ENCODE results near the gene GSG1L. TPM values are rescaled to one million over a fixed set of nuclear protein-coding genes. Genes with fewer than 3 reads are reported as not detected.
A peak's percentile ranks its signal among the peaks of the same experiment; 100 is the strongest.

Gene GSG1L
- total RNA-seq, 8 experiments from 2014 or later = 0.25 to 1.5 (median 0.74) TPM

DNA sequence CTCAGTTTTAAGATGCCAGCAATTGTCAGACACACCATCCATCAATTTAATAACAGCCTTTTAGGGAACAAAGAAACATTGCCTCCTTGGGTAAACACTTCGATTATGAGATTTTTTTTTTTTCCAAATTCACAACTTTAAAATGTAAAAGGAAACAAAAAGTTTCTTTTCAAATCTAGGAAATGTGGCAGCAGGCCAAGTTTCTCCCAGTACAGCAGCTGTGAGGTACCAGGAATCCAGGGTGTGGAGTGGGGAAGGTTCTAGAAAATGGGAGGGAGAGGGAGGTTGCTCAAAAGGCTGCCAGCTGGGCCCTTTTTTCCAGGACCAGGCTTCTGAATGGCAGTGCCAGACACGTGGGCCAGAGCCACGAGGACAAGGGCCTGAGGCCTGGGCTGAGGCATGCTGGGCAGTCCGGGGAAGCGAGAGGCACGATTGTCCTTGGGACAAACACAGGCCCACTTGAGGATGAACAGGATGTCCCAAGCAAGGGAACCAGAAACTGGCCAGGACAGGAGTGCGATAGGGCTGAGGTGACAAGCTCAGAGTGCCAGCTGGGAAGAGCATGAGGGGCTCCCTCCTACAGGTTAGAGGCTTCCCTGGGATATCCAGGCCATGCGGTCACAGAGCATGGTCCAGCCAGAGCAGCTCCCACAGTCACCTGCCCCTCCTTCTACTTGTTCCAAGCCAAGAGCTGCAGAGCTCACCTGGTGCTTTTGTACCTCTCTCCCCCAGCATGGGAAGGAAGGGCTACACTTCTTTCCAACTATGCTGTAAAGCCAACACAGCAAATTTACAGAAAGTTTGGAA lies 298.4 kb downstream of the GSG1L start:
- Histone ChIP-seq H3K4me1 (replicated peaks in 1 of 2) (peaks cover 11 to 25% of the 10 kb centered on the region in 2 donors), H3K27ac (no peak overlapping the region), H3K4me3 (no peak overlapping the region)
- in situ Hi-C loops (cut with MboI; ENCODE audit: low pct_unique_long_range_greater_than_20kb in 2 of 9, low sequenced_read_pairs in 9 of 9, unreplicated experiment in 9 of 9) = no loop called here
- 8 to 100% (median 76%) methylated on average over 1 to 7 of the region's 8 CpGs; no CpG with 5 or more reads in 1 of the 10 experiments for WGBS, 10 experiments
- peak in 2 of 8 experiments; percentile 33 to 46 for ATAC-seq (replicated peaks in 6 of 8)

- Histone ChIP-seq H3K4me3 (no peak overlapping the region), H3K27ac (no peak overlapping the region), H3K4me1 (replicated peaks in 1 of 2) (peaks cover 11 to 25% of the 10 kb centered on the region in 2 donors)
- ATAC-seq (replicated peaks in 6 of 8) = no peak
- in situ Hi-C loops (cut with MboI; ENCODE audit: low pct_unique_long_range_greater_than_20kb in 2 of 9, low sequenced_read_pairs in 9 of 9, unreplicated experiment in 9 of 9) = no loop called here
- 61 to 100% (median 91%) methylated on average over 1 to 3 of the region's 3 CpGs; no CpG with 5 or more reads in 2 of the 10 experiments for WGBS, 10 experiments
These were observed 299.1 kb downstream of the GSG1L start for GRCh38 chr16:27764427-27764826.

GRCh38 chr16:27762441-27762840 lies 301.1 kb downstream of the GSG1L start:
- in situ Hi-C loops (cut with MboI; ENCODE audit: low pct_unique_long_range_greater_than_20kb in 2 of 9, low sequenced_read_pairs in 9 of 9, unreplicated experiment in 9 of 9) = no loop called here
- ATAC-seq (replicated peaks in 6 of 8) = no peak
- H3K4me3 ChIP-seq = no peak overlapping the region
- H3K4me1 ChIP-seq (replicated peaks in 1 of 2) = peaks cover 13 to 26% of the 10 kb centered on the region in 2 donors
- 80 to 100% methylated on average over 1 of the region's 3 CpGs; no CpG with 5 or more reads in 8 of the 10 experiments for WGBS, 10 experiments
- H3K27ac ChIP-seq = no peak overlapping the region

GRCh38 chr16:27761816-27762215 lies 301.7 kb downstream of the GSG1L start:
- in situ Hi-C loops (cut with MboI; ENCODE audit: low pct_unique_long_range_greater_than_20kb in 2 of 9, low sequenced_read_pairs in 9 of 9, unreplicated experiment in 9 of 9) = no loop called here
- WGBS, 10 experiments = 81 to 100% (median 85%) methylated on average over 1 to 5 of the region's 7 CpGs; no CpG with 5 or more reads in 6 of the 10 experiments
- Histone ChIP-seq H3K4me1 (replicated peaks in 1 of 2) (peaks cover 10 to 23% of the 10 kb centered on the region in 2 donors), H3K27ac (no peak overlapping the region), H3K4me3 (no peak overlapping the region)
- ATAC-seq (replicated peaks in 6 of 8) = no peak

DNA sequence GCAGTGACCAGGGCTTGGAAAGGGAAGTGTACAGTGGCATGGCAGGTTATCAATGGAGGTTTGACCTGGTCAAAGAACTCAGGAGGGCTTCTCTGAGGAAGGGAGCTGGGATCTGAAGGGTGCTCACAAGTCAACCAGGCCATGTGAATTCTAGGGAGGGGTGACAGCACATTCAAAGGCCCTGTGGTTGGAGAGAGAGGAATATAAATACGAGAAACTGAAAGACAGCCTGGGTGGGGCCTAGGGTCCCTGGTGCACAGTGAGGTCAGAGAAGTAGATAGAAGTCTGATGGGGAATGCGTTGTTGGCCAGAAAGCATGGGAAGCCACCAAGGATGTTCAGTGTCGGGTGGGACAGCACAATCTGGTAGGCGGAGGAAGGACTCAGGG lies 302.7 kb downstream of the GSG1L start:
- no peak overlapping the region for H3K27ac ChIP-seq
- in situ Hi-C loops (cut with MboI; ENCODE audit: low pct_unique_long_range_greater_than_20kb in 2 of 9, low sequenced_read_pairs in 9 of 9, unreplicated experiment in 9 of 9) = no loop called here
- 80 to 100% (median 87%) methylated on average over 1 to 2 of the region's 4 CpGs; no CpG with 5 or more reads in 2 of the 10 experiments for WGBS, 10 experiments
- no peak for ATAC-seq (replicated peaks in 6 of 8)
- peaks cover 2 to 14% of the 10 kb centered on the region in 2 donors for H3K4me1 ChIP-seq (replicated peaks in 1 of 2)
- no peak overlapping the region for H3K4me3 ChIP-seq

GRCh38 chr16:27759967-27760788 lies 303.3 kb downstream of the GSG1L start:
- no peak overlapping the region for H3K27ac ChIP-seq
- H3K4me1 ChIP-seq (replicated peaks in 1 of 2) = peaks cover 2 to 8% of the 10 kb centered on the region in 2 donors
- no peak for ATAC-seq (replicated peaks in 6 of 8)
- H3K4me3 ChIP-seq = no peak overlapping the region
- 0 to 91% (median 77%) methylated on average over 1 to 11 of the region's 13 CpGs; no CpG with 5 or more reads in 1 of the 10 experiments for WGBS, 10 experiments
- in situ Hi-C loops (cut with MboI; ENCODE audit: low pct_unique_long_range_greater_than_20kb in 2 of 9, low sequenced_read_pairs in 9 of 9, unreplicated experiment in 9 of 9) = no loop called here

DNA sequence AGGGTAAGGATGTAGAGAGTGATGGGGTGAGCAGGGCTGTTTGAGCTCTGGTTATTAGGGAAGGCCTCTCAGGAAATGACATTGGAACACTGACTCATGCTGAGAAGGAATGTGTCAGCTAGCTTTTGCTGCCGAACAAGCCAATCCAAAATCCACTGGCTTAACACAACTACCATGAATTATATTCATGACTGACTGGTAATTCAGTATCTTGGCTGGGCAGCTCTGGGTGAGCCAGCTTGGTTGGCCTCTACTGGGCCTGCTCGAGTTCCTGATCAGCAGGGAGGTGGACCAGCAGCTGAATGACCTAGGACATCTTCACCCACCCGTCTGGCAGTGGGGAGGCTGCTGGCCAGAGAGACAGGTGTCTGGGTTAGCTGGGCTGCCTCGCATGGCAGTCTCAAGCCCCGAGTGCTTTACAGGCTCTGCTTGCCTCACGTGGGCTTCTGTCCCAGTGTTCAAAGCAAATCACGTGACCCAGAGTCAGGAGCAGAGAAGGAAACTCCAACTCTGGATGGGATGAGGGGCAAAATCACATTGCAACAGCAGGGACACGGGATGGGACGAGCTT lies 304.1 kb downstream of the GSG1L start:
- in situ Hi-C loops (cut with MboI; ENCODE audit: low pct_unique_long_range_greater_than_20kb in 2 of 9, low sequenced_read_pairs in 9 of 9, unreplicated experiment in 9 of 9) = no loop called here
- peak in 2 of 8 experiments; percentile 23 to 85 for ATAC-seq (replicated peaks in 6 of 8)
- Histone ChIP-seq H3K27ac (no peak overlapping the region), H3K4me1 (replicated peaks in 1 of 2) (peaks cover 2 to 6% of the 10 kb centered on the region in 2 donors), H3K4me3 (no peak overlapping the region)
- 40 to 94% (median 75%) methylated on average over 1 to 4 of the region's 9 CpGs; no CpG with 5 or more reads in 1 of the 10 experiments for WGBS, 10 experiments

GRCh38 chr16:27758544-27758943 lies 305.0 kb downstream of the GSG1L start:
- Histone ChIP-seq H3K4me3 (no peak overlapping the region), H3K4me1 (replicated peaks in 1 of 2) (peaks cover 2 to 6% of the 10 kb centered on the region in 2 donors), H3K27ac (no peak overlapping the region)
- ATAC-seq (replicated peaks in 6 of 8) = no peak
- WGBS, 10 experiments = 94 to 100% (median 100%) methylated on average over 1 to 2 of the region's 2 CpGs; no CpG with 5 or more reads in 5 of the 10 experiments
- in situ Hi-C loops (cut with MboI; ENCODE audit: low pct_unique_long_range_greater_than_20kb in 2 of 9, low sequenced_read_pairs in 9 of 9, unreplicated experiment in 9 of 9) = no loop called here

GRCh38 chr16:27756206-27756970 lies 307.1 kb downstream of the GSG1L start:
- WGBS, 10 experiments = 33 to 100% (median 85%) methylated on average over 1 to 10 of the region's 10 CpGs; no CpG with 5 or more reads in 1 of the 10 experiments
- in situ Hi-C loops (cut with MboI; ENCODE audit: low pct_unique_long_range_greater_than_20kb in 2 of 9, low sequenced_read_pairs in 9 of 9, unreplicated experiment in 9 of 9) = no loop called here
- H3K27ac ChIP-seq = no peak overlapping the region
- ATAC-seq (replicated peaks in 6 of 8) = no peak
- H3K4me3 ChIP-seq = no peak overlapping the region
- peaks cover 2 to 6% of the 10 kb centered on the region in 2 donors for H3K4me1 ChIP-seq (replicated peaks in 1 of 2)

DNA sequence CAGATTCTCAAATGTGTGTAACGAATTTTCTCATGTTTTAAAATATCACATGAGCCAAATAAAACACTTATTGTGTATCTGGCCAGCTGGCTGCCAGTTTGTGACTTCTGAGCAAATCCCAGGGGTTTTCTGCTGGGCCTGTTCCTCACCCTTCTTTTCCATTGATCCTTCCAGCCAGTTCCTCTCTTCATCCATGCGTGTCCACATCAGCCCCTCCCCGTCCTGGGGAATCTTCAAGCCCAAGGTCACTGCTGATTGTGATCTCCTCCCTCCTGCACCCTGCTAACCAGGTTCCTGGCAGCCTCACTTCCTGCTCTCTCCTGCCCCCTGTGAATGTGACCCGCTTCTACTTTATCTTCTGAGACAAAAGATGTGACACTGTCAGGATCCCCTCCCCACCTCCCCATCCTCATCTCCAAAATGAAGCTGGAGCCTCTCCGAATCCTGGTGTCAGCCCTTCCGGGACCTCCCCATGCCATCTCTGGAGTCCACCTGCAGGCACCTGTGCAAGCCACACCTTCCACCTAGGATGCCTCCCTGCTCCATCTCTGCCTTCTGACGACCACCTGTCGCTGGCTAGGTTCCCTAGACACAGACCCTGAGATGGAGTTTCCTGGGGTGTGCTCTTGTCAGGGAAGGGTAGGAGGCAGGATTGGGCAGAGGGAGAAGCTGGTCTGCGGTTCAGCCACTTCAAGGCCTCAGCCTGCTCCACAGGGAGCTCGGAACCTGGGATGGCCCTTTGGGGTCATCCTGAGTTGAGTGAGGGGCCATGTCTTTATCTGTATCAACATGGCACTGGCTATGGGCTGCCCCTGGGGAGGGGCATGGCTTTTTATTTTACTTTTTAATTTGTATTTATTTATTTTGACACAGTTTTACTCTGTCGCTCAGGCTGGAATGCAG lies 308.5 kb downstream of the GSG1L start:
- 38 to 100% (median 90%) methylated on average over 1 to 6 of the region's 11 CpGs; no CpG with 5 or more reads in 1 of the 10 experiments for WGBS, 10 experiments
- Histone ChIP-seq H3K27ac (no peak overlapping the region), H3K4me1 (replicated peaks in 1 of 2) (peaks cover 2 to 6% of the 10 kb centered on the region in 2 donors), H3K4me3 (no peak overlapping the region)
- no peak for ATAC-seq (replicated peaks in 6 of 8)
- in situ Hi-C loops (cut with MboI; ENCODE audit: low pct_unique_long_range_greater_than_20kb in 2 of 9, low sequenced_read_pairs in 9 of 9, unreplicated experiment in 9 of 9) = no loop called here

GRCh38 chr16:27753563-27753962 lies 310.0 kb downstream of the GSG1L start:
- ATAC-seq (replicated peaks in 6 of 8) = no peak
- H3K27ac ChIP-seq = no peak overlapping the region
- in situ Hi-C loops (cut with MboI; ENCODE audit: low pct_unique_long_range_greater_than_20kb in 2 of 9, low sequenced_read_pairs in 9 of 9, unreplicated experiment in 9 of 9) = no loop called here
- WGBS, 10 experiments = 0 to 71% methylated on average over 1 of the region's 1 CpG; no CpG with 5 or more reads in 8 of the 10 experiments
- peaks cover 2 to 6% of the 10 kb centered on the region in 2 donors for H3K4me1 ChIP-seq (replicated peaks in 1 of 2)
- H3K4me3 ChIP-seq = no peak overlapping the region
